Measurements from ENCODE around the gene ABTB1. TPM values are rescaled to one million over a fixed set of nuclear protein-coding genes. Genes with fewer than 3 reads are reported as not detected.

The ABTB1 gene
- total RNA-seq, 3 donors from 2014 or later (not counting 1 experiment from before 2014, with no cell fraction given) = 98.8 to 127 (median 107) TPM

DNA sequence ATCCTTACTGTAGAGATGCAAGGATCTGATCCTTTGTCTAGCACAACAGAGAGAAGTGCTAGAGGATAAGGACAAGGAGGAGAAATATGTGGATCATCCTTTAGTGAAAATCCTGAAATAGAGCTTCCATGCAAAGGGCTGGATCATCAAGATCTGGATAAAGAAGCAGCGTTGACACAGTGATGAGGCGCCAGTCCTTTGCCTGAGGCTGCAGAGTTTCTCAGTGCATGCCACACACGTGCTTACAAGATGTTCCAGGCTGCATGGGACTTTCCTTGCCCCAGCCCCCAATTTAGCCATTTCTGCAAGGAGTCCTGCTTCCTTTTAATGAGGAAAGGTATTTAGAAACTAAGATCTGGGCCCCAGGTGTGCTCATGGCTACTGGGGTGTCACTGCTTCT, 7.2 kb upstream of the ABTB1 start:
- Histone ChIP-seq H3K4me1 (ENCODE audit: control insufficient read depth, insufficient read depth, low read length) (no peaks in the 10 kb centered on the region), H3K36me3 (ENCODE audit: control insufficient read depth, insufficient read depth, low read length) (no peaks in the 10 kb centered on the region), H3K27me3 (ENCODE audit: control insufficient read depth, insufficient read depth, low read length) (no peaks in the 10 kb centered on the region), H3K4me3 (ENCODE audit: low read length) (no peak overlapping the region), H3K9me3 (ENCODE audit: control insufficient read depth, insufficient read depth, low read length) (no peaks in the 10 kb centered on the region), H3K27ac (ENCODE audit: low read length) (no peak overlapping the region)
- TF ChIP-seq, protein P1, sequence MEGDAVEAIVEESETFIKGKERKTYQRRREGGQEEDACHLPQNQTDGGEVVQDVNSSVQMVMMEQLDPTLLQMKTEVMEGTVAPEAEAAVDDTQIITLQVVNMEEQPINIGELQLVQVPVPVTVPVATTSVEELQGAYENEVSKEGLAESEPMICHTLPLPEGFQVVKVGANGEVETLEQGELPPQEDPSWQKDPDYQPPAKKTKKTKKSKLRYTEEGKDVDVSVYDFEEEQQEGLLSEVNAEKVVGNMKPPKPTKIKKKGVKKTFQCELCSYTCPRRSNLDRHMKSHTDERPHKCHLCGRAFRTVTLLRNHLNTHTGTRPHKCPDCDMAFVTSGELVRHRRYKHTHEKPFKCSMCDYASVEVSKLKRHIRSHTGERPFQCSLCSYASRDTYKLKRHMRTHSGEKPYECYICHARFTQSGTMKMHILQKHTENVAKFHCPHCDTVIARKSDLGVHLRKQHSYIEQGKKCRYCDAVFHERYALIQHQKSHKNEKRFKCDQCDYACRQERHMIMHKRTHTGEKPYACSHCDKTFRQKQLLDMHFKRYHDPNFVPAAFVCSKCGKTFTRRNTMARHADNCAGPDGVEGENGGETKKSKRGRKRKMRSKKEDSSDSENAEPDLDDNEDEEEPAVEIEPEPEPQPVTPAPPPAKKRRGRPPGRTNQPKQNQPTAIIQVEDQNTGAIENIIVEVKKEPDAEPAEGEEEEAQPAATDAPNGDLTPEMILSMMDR (IDR thresholded peaks at IDR 0.05) = no peak
- intact Hi-C loops (cut with micrococcal nuclease) = no loop called here
- WGBS (ENCODE audit: insufficient coverage) = 92% methylated on average over 3 of the region's 3 CpGs
- Mint-ChIP-seq H3K27ac (no peak overlapping the region), H3K4me1 (no peaks in the 10 kb centered on the region), H3K36me3 (no peaks in the 10 kb centered on the region), H3K9me3 (no peaks in the 10 kb centered on the region), H3K4me3 (no peak overlapping the region), H3K27me3 (ENCODE audit: low read depth in 2 of 2) (no peaks in the 10 kb centered on the region)
- DNase-seq (no peak), ATAC-seq (no peak)

DNA sequence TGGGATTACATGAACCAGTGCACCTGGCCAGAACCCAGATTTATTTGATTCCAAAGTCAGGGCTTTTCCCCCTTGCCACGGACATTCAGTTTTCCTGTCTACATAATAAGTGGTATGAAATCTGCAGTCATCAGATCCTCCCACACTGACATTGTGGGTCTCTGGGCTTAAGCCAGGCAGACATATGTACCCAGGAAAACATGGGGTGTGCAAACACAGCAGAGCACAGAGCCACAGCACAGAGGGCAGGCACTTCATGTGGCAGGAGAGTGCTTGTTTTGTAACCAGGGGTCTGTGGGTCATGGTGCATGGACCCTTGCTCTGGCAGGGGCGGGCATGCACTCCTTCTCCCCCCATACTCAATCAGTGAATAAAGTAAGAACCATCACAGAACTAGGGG, 6.1 kb upstream of the ABTB1 start:
- Mint-ChIP-seq H3K27ac (no peak overlapping the region), H3K27me3 (ENCODE audit: low read depth in 2 of 2) (no peaks in the 10 kb centered on the region), H3K9me3 (no peaks in the 10 kb centered on the region), H3K36me3 (no peaks in the 10 kb centered on the region), H3K4me1 (peaks cover 2 to 4% of the 10 kb centered on the region in 2 donors), H3K4me3 (no peak overlapping the region)
- H3K4me3 ChIP-seq (ENCODE audit: low read length) = no peak overlapping the region
- intact Hi-C loops (cut with micrococcal nuclease) = no loop called here
- no peaks in the 10 kb centered on the region for H3K9me3 ChIP-seq (ENCODE audit: control insufficient read depth, insufficient read depth, low read length)
- H3K4me1 ChIP-seq (ENCODE audit: control insufficient read depth, insufficient read depth, low read length) = peaks cover 7% of the 10 kb centered on the region
- H3K36me3 ChIP-seq (ENCODE audit: control insufficient read depth, insufficient read depth, low read length) = no peaks in the 10 kb centered on the region
- TF ChIP-seq, protein P1 (IDR thresholded peaks at IDR 0.05) = no peak
- ATAC-seq (no peak), DNase-seq (no peak)
- H3K27ac ChIP-seq (ENCODE audit: low read length) = no peak overlapping the region
- 94% methylated on average over 2 of the region's 2 CpGs for WGBS (ENCODE audit: insufficient coverage)
- no peaks in the 10 kb centered on the region for H3K27me3 ChIP-seq (ENCODE audit: control insufficient read depth, insufficient read depth, low read length)

DNA sequence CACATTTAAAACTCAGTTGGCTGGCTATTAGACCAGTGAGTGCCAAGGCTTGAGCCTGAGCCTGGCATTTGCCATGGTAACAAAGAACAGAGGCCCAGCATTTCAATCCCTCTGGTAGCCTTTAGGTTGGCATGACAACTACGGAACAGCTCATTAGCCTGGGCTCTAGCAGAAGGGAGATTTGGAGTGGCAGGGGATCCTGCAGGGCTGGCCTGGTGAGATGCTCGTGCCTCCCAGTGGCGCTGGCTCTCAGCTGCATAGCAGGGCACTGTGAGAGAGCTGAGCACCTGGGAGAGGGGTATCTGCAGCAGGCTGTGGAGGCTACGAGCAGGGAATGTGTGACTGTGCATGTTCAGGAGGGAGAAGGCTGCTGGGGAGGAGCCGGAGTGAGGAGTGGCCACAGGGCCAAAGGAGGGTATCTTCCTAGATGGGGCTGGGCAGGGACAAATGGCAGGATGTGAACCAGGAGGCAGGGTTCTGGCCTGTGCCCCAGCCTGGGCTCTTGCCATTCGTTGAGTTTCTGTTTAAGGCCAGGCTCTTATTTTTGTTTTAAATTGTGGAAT, 5.6 kb upstream of the ABTB1 start:
- peaks cover 12% of the 10 kb centered on the region for H3K4me1 ChIP-seq (ENCODE audit: control insufficient read depth, insufficient read depth, low read length)
- no peak for DNase-seq
- no peaks in the 10 kb centered on the region for H3K27me3 ChIP-seq (ENCODE audit: control insufficient read depth, insufficient read depth, low read length)
- no peak overlapping the region for H3K27ac ChIP-seq (ENCODE audit: low read length)
- H3K36me3 Mint-ChIP-seq = no peaks in the 10 kb centered on the region
- H3K36me3 ChIP-seq (ENCODE audit: control insufficient read depth, insufficient read depth, low read length) = no peaks in the 10 kb centered on the region
- H3K4me3 ChIP-seq (ENCODE audit: low read length) = no peak overlapping the region
- no peaks in the 10 kb centered on the region for H3K9me3 ChIP-seq (ENCODE audit: control insufficient read depth, insufficient read depth, low read length)
- H3K4me3 Mint-ChIP-seq = no peak overlapping the region
- TF ChIP-seq, protein P1 (IDR thresholded peaks at IDR 0.05) = no peak
- H3K4me1 Mint-ChIP-seq = peaks cover 6 to 8% of the 10 kb centered on the region in 2 donors
- no peaks in the 10 kb centered on the region for H3K9me3 Mint-ChIP-seq
- WGBS (ENCODE audit: insufficient coverage) = 91% methylated on average over 6 of the region's 6 CpGs
- no peak for ATAC-seq
- H3K27ac Mint-ChIP-seq = no peak overlapping the region
- H3K27me3 Mint-ChIP-seq (ENCODE audit: low read depth in 2 of 2) = no peaks in the 10 kb centered on the region
- intact Hi-C loops (cut with micrococcal nuclease) = no loop called here

- H3K27ac Mint-ChIP-seq = no peak overlapping the region
- H3K36me3 Mint-ChIP-seq = no peaks in the 10 kb centered on the region
- Histone ChIP-seq H3K4me1 (ENCODE audit: control insufficient read depth, insufficient read depth, low read length) (peaks cover 20% of the 10 kb centered on the region), H3K9me3 (ENCODE audit: control insufficient read depth, insufficient read depth, low read length) (no peaks in the 10 kb centered on the region), H3K27me3 (ENCODE audit: control insufficient read depth, insufficient read depth, low read length) (no peaks in the 10 kb centered on the region), H3K4me3 (ENCODE audit: low read length) (no peak overlapping the region), H3K36me3 (ENCODE audit: control insufficient read depth, insufficient read depth, low read length) (no peaks in the 10 kb centered on the region), H3K27ac (ENCODE audit: low read length) (no peak overlapping the region)
- DNase-seq = no peak
- peak overlapping the region; percentile 17 for H3K4me3 Mint-ChIP-seq
- peaks cover 12 to 15% of the 10 kb centered on the region in 2 donors for H3K4me1 Mint-ChIP-seq
- WGBS (ENCODE audit: insufficient coverage) = 91% methylated on average over 7 of the region's 7 CpGs
- no peaks in the 10 kb centered on the region for H3K27me3 Mint-ChIP-seq (ENCODE audit: low read depth in 2 of 2)
- ATAC-seq = no peak
- TF ChIP-seq, protein P1 (IDR thresholded peaks at IDR 0.05) = no peak
- H3K9me3 Mint-ChIP-seq = no peaks in the 10 kb centered on the region
- intact Hi-C loops (cut with micrococcal nuclease) = no loop called here
Measured at GRCh38 chr3:127668906-127669305, 3.8 kb upstream of the ABTB1 start.
